PC-3 (cell line): ENCODE data around the gene RNPEP. TPM values are rescaled to one million over a fixed set of nuclear protein-coding genes. Genes with fewer than 3 reads are reported as not detected.

Experiments
- ATAC-seq: fragments of 200-7000 bp; cut with Tn5 transposase; 2 replicates; pipeline ENCODE4 v1.9.1; 2020; ENCODE audit warnings: mild to moderate bottlenecking, moderate library complexity
- BruUV-seq: library from RNA; stranded (reverse); fragments of 400-500 nt; replicated peaks from 2 replicates; lab custom pipeline; 2021; lab: Mats Ljungman, UMichigan
- CTCF ChIA-PET: fragments of 300-600 bp; sonication (Branson Sonifier 250); formaldehyde crosslinking; loops from one replicate; lab custom pipeline; 2022; ENCODE audit warnings: antibody characterized with exemption; lab: Charles Lee
- POLR2A ChIA-PET: fragments of 300-600 bp; sonication (Branson Sonifier 250); formaldehyde crosslinking; loops from one replicate; lab custom pipeline; 2022; ENCODE audit warnings: antibody characterized with exemption; ENCODE audit not compliant: unreplicated experiment; lab: Charles Lee
- DNase-seq: peaks from one replicate; pipeline ENCODE4 v3.0.0-alpha.2; 2015
- H2AFZ ChIP-seq: fragments of 300-600 bp; sonication (generic); 2 replicates; pipeline ENCODE4 v1.6.0; 2016; ENCODE audit warnings: antibody characterized with exemption, low read length
- H3F3A ChIP-seq: fragments of 300-600 bp; sonication (generic); one replicate; pipeline ENCODE4 v1.6.0; 2017; ENCODE audit warnings: antibody characterized with exemption, low read length, control low read depth, mild to moderate bottlenecking; ENCODE audit not compliant: unreplicated experiment
- H3K27ac ChIP-seq: fragments of 300-600 bp; sonication (generic); 2 replicates; pipeline ENCODE4 v1.5.1; 2016; ENCODE audit warnings: mild to moderate bottlenecking, low read length
- H3K27me3 ChIP-seq: fragments of 300-600 bp; sonication (generic); 2 replicates; pipeline ENCODE4 v1.6.1; 2016; ENCODE audit warnings: low read length, mixed read lengths
- H3K36me3 ChIP-seq: fragments of 300-600 bp; sonication (generic); 2 replicates; pipeline ENCODE4 v1.6.1; 2016; ENCODE audit warnings: low read depth, mixed run types, low read length, mixed read lengths
- H3K4me1 ChIP-seq: fragments of 300-600 bp; sonication (generic); 2 replicates; pipeline ENCODE4 v1.5.1; 2016; ENCODE audit warnings: low read length; ENCODE audit not compliant: insufficient read depth
- H3K4me2 ChIP-seq: fragments of 300-600 bp; sonication (generic); 2 replicates; pipeline ENCODE4 v1.6.0; 2016; ENCODE audit warnings: low read length
- H3K4me3 ChIP-seq: fragments of 300-600 bp; sonication (generic); 2 replicates; pipeline ENCODE4 v1.5.1; 2016; ENCODE audit warnings: mild to moderate bottlenecking, low read length, mixed read lengths
- H3K79me2 ChIP-seq: fragments of 300-600 bp; sonication (generic); 2 replicates; pipeline ENCODE4 v1.6.1; 2017; ENCODE audit warnings: low read length, mixed read lengths
- H3K9ac ChIP-seq: fragments of 300-600 bp; sonication (generic); 2 replicates; pipeline ENCODE4 v1.6.0; 2016; ENCODE audit warnings: mild to moderate bottlenecking, low read length
- H3K9me2 ChIP-seq: fragments of 300-600 bp; sonication (generic); replicated peaks from 2 replicates; pipeline ENCODE4 v1.6.1; 2016; ENCODE audit warnings: mixed run types, low read length, mixed read lengths
- H3K9me3 ChIP-seq: fragments of 300-600 bp; sonication (generic); 2 replicates; pipeline ENCODE4 v1.6.1; 2016; ENCODE audit warnings: low read length, mixed read lengths
- H4K20me1 ChIP-seq: fragments of 300-600 bp; sonication (generic); 2 replicates; pipeline ENCODE4 v1.6.1; 2016; ENCODE audit warnings: low read length, mixed read lengths
- EZH2 ChIP-seq: fragments of 300-600 bp; sonication (generic); IDR thresholded peaks from one replicate; pipeline ENCODE4 v1.6.1; 2017; ENCODE audit warnings: antibody characterized with exemption, mild to moderate bottlenecking, low read length; ENCODE audit not compliant: unreplicated experiment
- EZH2phosphoT487 ChIP-seq: fragments of 300-600 bp; sonication (generic); IDR thresholded peaks from 2 replicates; pipeline ENCODE4 v1.6.1; 2018; ENCODE audit warnings: mild to moderate bottlenecking, antibody characterized with exemption, low read length, borderline replicate concordance
- intact Hi-C: fragments of 100-400 bp; cut with micrococcal nuclease; formaldehyde crosslinking; loops from 2 replicates; pipeline ENCODE4 v1.9.0; 2023
- total RNA-seq: library from RNA; depleted of rRNA; stranded (reverse); fragments of >200 nt; gene quantifications from 2 replicates; pipeline ENCODE4 v1.2.3, GENCODE V29; 2014
- TF ChIP-seq, protein P1 (sequence below): fragments of 300-600 bp; sonication (generic); conservative IDR thresholded peaks from 2 replicates; pipeline ENCODE4 v1.5.1; 2017; ENCODE audit warnings: antibody characterized with exemption, low read depth, mild to moderate bottlenecking, low read length

The RNPEP gene
- total RNA-seq, 1 experiment from 2014 or later, result 64.7 TPM

DNA sequence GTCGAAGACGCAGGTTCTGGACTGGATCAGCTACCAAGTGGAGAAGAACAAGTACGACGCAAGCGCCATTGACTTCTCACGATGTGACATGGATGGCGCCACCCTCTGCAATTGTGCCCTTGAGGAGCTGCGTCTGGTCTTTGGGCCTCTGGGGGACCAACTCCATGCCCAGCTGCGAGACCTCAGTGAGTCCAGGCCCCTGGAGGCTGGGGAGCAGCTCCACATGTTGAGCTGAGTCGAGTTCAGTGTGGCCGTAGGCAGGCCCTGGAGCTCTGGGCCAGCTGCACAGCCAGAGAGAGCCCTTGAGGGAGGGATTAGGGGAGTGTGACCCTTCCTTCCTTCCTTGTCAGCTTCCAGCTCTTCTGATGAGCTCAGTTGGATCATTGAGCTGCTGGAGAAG is 29.5 kb downstream of the RNPEP start:
- BruUV-seq, result no TSS peak

GRCh38 chr1:202012544-202013478 is 30.4 kb downstream of the RNPEP start:
- intact Hi-C loops, result no loop called here
- no peaks in the 10 kb centered on the region for H3K9me2 ChIP-seq
- peaks cover 68% of the 10 kb centered on the region for H3K79me2 ChIP-seq
- no peaks in the 10 kb centered on the region for H3K27me3 ChIP-seq
- H3K27ac ChIP-seq, result no peak overlapping the region
- peak overlapping the region; percentile 98 for H3K4me2 ChIP-seq
- peaks cover 40% of the 10 kb centered on the region for H3K36me3 ChIP-seq
- peaks cover 52% of the 10 kb centered on the region for H4K20me1 ChIP-seq
- H3K4me1 ChIP-seq, result peaks cover 80% of the 10 kb centered on the region
- peak overlapping the region; percentile 92 for H3K9ac ChIP-seq
- no peaks in the 10 kb centered on the region for H3K9me3 ChIP-seq
- TF ChIP-seq EZH2phosphoT487, result no peak
- TF ChIP-seq, protein P1, sequence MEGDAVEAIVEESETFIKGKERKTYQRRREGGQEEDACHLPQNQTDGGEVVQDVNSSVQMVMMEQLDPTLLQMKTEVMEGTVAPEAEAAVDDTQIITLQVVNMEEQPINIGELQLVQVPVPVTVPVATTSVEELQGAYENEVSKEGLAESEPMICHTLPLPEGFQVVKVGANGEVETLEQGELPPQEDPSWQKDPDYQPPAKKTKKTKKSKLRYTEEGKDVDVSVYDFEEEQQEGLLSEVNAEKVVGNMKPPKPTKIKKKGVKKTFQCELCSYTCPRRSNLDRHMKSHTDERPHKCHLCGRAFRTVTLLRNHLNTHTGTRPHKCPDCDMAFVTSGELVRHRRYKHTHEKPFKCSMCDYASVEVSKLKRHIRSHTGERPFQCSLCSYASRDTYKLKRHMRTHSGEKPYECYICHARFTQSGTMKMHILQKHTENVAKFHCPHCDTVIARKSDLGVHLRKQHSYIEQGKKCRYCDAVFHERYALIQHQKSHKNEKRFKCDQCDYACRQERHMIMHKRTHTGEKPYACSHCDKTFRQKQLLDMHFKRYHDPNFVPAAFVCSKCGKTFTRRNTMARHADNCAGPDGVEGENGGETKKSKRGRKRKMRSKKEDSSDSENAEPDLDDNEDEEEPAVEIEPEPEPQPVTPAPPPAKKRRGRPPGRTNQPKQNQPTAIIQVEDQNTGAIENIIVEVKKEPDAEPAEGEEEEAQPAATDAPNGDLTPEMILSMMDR, result no peak
- no peak for TF ChIP-seq EZH2
- no peak overlapping the region for H2AFZ ChIP-seq
- ChIA-PET POLR2A (interaction anchor here (0.6 kb wide), 1 partner anchor 44 kb away, joined by 8 read pairs; no protein-coding TSS in a partner anchor), CTCF (no interaction called here)
- BruUV-seq, result no TSS peak
- no peak for ATAC-seq
- no peaks in the 10 kb centered on the region for H3F3A ChIP-seq
- no peak for DNase-seq
- H3K4me3 ChIP-seq, result peak overlapping the region; percentile 95

More for the DNA sequence above, 29.5 kb downstream of the RNPEP start:
- POLR2A ChIA-PET, result interaction anchor here (0.6 to 2.5 kb wide), 4 partner anchors 23 to 506 kb away, joined by 6 to 20 read pairs (median 8); no protein-coding TSS in a partner anchor
- no peaks in the 10 kb centered on the region for H3K9me3 ChIP-seq
- peaks cover 80% of the 10 kb centered on the region for H3K4me1 ChIP-seq
- peaks cover 52% of the 10 kb centered on the region for H4K20me1 ChIP-seq
- peak overlapping the region; percentile 98 for H3K4me2 ChIP-seq
- 0 out of 2 replicates have a peak overlapping the region, but pooled peaks have one; percentile 3 for H3K27ac ChIP-seq
- peaks cover 68% of the 10 kb centered on the region for H3K79me2 ChIP-seq
- H3K4me3 ChIP-seq, result peak overlapping the region; percentile 95
- no peak for ATAC-seq
- H3F3A ChIP-seq, result no peaks in the 10 kb centered on the region
- no peaks in the 10 kb centered on the region for H3K27me3 ChIP-seq
- TF ChIP-seq EZH2, result no peak
- TF ChIP-seq, protein P1, result no peak
- TF ChIP-seq EZH2phosphoT487, result no peak
- peaks cover 40% of the 10 kb centered on the region for H3K36me3 ChIP-seq
- CTCF ChIA-PET, result no interaction called here
- no peak overlapping the region for H2AFZ ChIP-seq
- no peak for DNase-seq
- intact Hi-C loops, result loop anchor here (2.0 kb wide), 1 partner anchor 23 kb away; no protein-coding TSS in a partner anchor
- H3K9me2 ChIP-seq, result no peaks in the 10 kb centered on the region
- peak overlapping the region; percentile 92 for H3K9ac ChIP-seq
